Endodermal cell (in vitro differentiated cells): Measurements from ENCODE around the gene SELENOO. TPM values are rescaled to one million over a fixed set of nuclear protein-coding genes. Genes with fewer than 3 reads are reported as not detected.
A peak's percentile ranks its signal among the peaks of the same experiment; 100 is the strongest.

ENCODE experiments used
- DNase-seq: peaks from one replicate; pipeline ENCODE4 v3.0.0-alpha.2; 2017
- H3K27ac ChIP-seq: 2 replicates; pipeline ENCODE4 v1.5.1; 2013; ENCODE audit warnings: mild to moderate bottlenecking, low read depth, low read length, moderate library complexity
- H3K27me3 ChIP-seq: 2 replicates; pipeline ENCODE4 v1.6.1; 2013; ENCODE audit warnings: mild to moderate bottlenecking, low read length, moderate library complexity; ENCODE audit not compliant: insufficient read depth, control insufficient read depth, poor library complexity, severe bottlenecking
- H3K36me3 ChIP-seq: 2 replicates; pipeline ENCODE4 v1.7.0; 2013; ENCODE audit warnings: mild to moderate bottlenecking, low read length, moderate library complexity; ENCODE audit not compliant: control insufficient read depth, insufficient read depth
- H3K4me1 ChIP-seq: one replicate; pipeline ENCODE4 v1.7.0; 2013; ENCODE audit warnings: low read length; ENCODE audit not compliant: control insufficient read depth, insufficient read depth
- H3K4me3 ChIP-seq: 2 replicates; pipeline ENCODE4 v1.5.1; 2013; ENCODE audit warnings: mild to moderate bottlenecking, low read length, moderate library complexity
- H3K9ac ChIP-seq: 2 replicates; pipeline ENCODE4 v1.6.1; 2013; ENCODE audit warnings: mild to moderate bottlenecking, low read length, moderate library complexity; ENCODE audit not compliant: poor library complexity, severe bottlenecking; ENCODE audit errors: extremely low read depth
- H3K9me3 ChIP-seq: 2 replicates; pipeline ENCODE4 v1.6.1; 2013; ENCODE audit warnings: mild to moderate bottlenecking, low read length, moderate library complexity; ENCODE audit not compliant: control insufficient read depth
- H3K27ac Mint-ChIP-seq: 2 replicates; pipeline ENCODE4 v1.8.0; 2020; ENCODE audit warnings: mixed read lengths
- H3K27me3 Mint-ChIP-seq: 2 replicates; pipeline ENCODE4 v1.8.0; 2021; ENCODE audit warnings: mild to moderate bottlenecking, mixed read lengths; ENCODE audit not compliant: insufficient read depth
- H3K36me3 Mint-ChIP-seq: 2 replicates; pipeline ENCODE4 v1.8.0; 2020; ENCODE audit warnings: low read depth, mixed read lengths
- H3K4me1 Mint-ChIP-seq: 2 replicates; pipeline ENCODE4 v1.8.0; 2020; ENCODE audit warnings: mixed read lengths
- H3K4me3 Mint-ChIP-seq: 2 replicates; pipeline ENCODE4 v1.8.0; 2020; ENCODE audit warnings: mild to moderate bottlenecking, moderate library complexity, mixed read lengths
- H3K9me3 Mint-ChIP-seq: 2 replicates; pipeline ENCODE4 v1.8.0; 2020; ENCODE audit warnings: mild to moderate bottlenecking, mixed read lengths
- CTCF ChIP-seq: fragments of 200-600 bp; sonication (generic); conservative IDR thresholded peaks from 2 replicates; pipeline ENCODE4 v1.5.0; 2021; ENCODE audit warnings: antibody characterized with exemption, mild to moderate bottlenecking
- WGBS, 2 experiments: methylation state at CpG; one replicate each; pipeline versions ENCODE4 v1.1.5 to v1.1.7; 2013; ENCODE audit warnings: missing lambda C conversion rate in 2 of 2, mixed read lengths in 1 of 2; ENCODE audit not compliant: insufficient coverage in 1 of 2, insufficient read length in 1 of 2; 5-methylcytosine and 5-hydroxymethylcytosine counted together
- total RNA-seq, 2 donors: library from RNA; stranded (reverse); fragmentation: NEBNext Ultra II Directional in 1 of 2; extraction: Animal tissue kit (Norgen Biotek cat#: 25700) in 1 of 2; gene quantifications; 2 replicates in 1 of 2; 3 replicates in 1 of 2; pipeline ENCODE4 v1.2.1, GENCODE V29; 2021

Gene SELENOO
- total RNA-seq, 2 donors from 2014 or later = 22.2 to 22.9 TPM

DNA sequence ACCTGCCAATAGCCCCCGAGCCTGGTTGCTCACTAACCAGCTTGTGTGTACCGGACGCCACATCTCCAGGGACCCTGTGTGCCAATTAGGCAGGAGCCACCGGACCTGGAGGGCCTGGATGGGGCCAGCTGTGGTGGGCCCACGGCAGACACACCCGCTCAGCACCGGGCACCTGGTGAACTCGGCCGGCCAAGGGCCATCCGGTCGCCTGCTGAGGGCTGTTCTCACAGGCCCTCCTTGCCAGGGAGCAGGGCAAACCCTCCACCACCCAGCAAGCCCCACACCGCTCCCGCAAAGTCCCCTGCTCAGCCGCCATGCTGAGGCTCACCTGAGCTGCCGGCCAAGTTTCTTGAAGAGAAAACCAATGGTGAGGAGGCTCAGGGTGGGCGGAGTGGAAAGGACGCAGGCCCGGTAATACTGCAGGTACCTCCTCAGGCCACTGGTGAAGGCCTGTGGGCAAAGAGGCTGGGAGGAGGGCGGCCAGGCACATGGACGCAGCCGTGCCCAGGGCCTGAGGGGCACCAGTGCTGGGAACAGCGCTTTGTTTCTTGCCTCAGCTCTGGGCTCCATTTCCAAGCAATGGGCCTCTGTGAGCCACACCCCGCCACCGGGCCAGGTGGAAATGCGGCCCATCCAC is 26.9 kb downstream of the SELENOO start:
- WGBS, 2 experiments = 91 to 98% methylated on average over 14 to 25 of the region's 25 CpGs
- no peaks in the 10 kb centered on the region for H3K27me3 Mint-ChIP-seq

DNA sequence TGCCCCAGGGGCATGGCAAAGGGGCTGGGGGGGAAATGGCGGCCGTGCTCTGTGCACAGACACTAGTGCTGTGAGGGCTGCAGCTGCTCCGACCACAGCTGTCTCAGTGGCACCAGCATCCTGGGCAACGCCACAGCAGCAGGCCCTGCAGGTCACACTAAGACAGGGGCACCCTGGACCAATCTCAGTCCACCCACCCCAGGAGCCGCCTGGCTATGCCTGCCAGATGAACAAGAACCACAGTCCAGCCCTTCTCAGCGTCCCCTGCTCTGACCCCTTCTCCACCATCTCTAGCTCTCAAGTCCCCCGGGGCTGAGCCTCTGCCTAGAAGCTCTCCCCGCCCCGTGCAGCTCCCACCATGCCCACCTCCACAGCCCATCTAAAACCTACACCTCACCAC is 27.6 kb downstream of the SELENOO start:
- H3K4me1 Mint-ChIP-seq = no peaks in the 10 kb centered on the region
- Histone ChIP-seq H3K4me3 (no peak overlapping the region), H3K36me3 (no peaks in the 10 kb centered on the region), H3K9ac (no peak overlapping the region), H3K4me1 (no peaks in the 10 kb centered on the region), H3K27ac (no peak overlapping the region), H3K27me3 (no peaks in the 10 kb centered on the region), H3K9me3 (no peaks in the 10 kb centered on the region)
- H3K27me3 Mint-ChIP-seq = no peaks in the 10 kb centered on the region
- H3K9me3 Mint-ChIP-seq = no peaks in the 10 kb centered on the region
- peak; percentile 18 for DNase-seq
- H3K27ac Mint-ChIP-seq = peak overlapping the region; percentile 52
- TF ChIP-seq CTCF = no peak
- peaks cover 38% of the 10 kb centered on the region for H3K36me3 Mint-ChIP-seq
- WGBS, 2 experiments = 91 to 100% methylated on average over 3 to 9 of the region's 9 CpGs
- H3K4me3 Mint-ChIP-seq = no peak overlapping the region

More for the DNA sequence above, 26.9 kb downstream of the SELENOO start:
- H3K9me3 Mint-ChIP-seq = no peaks in the 10 kb centered on the region
- DNase-seq = peak; percentile 26
- no peak overlapping the region for H3K9ac ChIP-seq
- H3K27ac Mint-ChIP-seq = no peak overlapping the region
- peaks cover 5% of the 10 kb centered on the region for H3K36me3 ChIP-seq
- H3K4me3 ChIP-seq = no peak overlapping the region
- TF ChIP-seq CTCF = no peak
- H3K9me3 ChIP-seq = no peaks in the 10 kb centered on the region
- no peak overlapping the region for H3K27ac ChIP-seq
- H3K4me1 Mint-ChIP-seq = no peaks in the 10 kb centered on the region
- peaks cover 36% of the 10 kb centered on the region for H3K36me3 Mint-ChIP-seq
- no peaks in the 10 kb centered on the region for H3K4me1 ChIP-seq
- H3K27me3 ChIP-seq = no peaks in the 10 kb centered on the region
- no peak overlapping the region for H3K4me3 Mint-ChIP-seq

- no peaks in the 10 kb centered on the region for H3K27me3 Mint-ChIP-seq
- H3K9me3 ChIP-seq = no peaks in the 10 kb centered on the region
Observed at GRCh38 chr22:50229370-50229769, 28.6 kb downstream of the SELENOO start.

More at GRCh38 chr22:50229370-50229769, 28.6 kb downstream of the SELENOO start:
- Histone ChIP-seq H3K4me1 (no peaks in the 10 kb centered on the region), H3K27me3 (no peaks in the 10 kb centered on the region), H3K36me3 (no peaks in the 10 kb centered on the region), H3K9ac (no peak overlapping the region), H3K4me3 (no peak overlapping the region), H3K27ac (no peak overlapping the region)
- Mint-ChIP-seq H3K36me3 (peaks cover 39% of the 10 kb centered on the region), H3K4me3 (no peak overlapping the region), H3K27ac (no peak overlapping the region), H3K4me1 (no peaks in the 10 kb centered on the region), H3K9me3 (no peaks in the 10 kb centered on the region)
- no peak for DNase-seq
- WGBS, 2 experiments = 95 to 96% methylated on average over 4 to 16 of the region's 16 CpGs
- no peak for TF ChIP-seq CTCF
